K562 (cell line): ENCODE data around the gene TPCN1. TPM values are rescaled to one million over a fixed set of nuclear protein-coding genes. Genes with fewer than 3 reads are reported as not detected.
A peak's percentile ranks its signal among the peaks of the same experiment; 100 is the strongest.

Source experiments
- ATAC-seq: fragments of 200-7000 bp; cut with Tn5 transposase; 3 replicates; pipeline ENCODE4 v1.9.1; 2020; ENCODE audit warnings: moderate library complexity
- BruUV-seq: library from RNA; stranded (reverse); fragments of 400-500 nt; replicated peaks from 2 replicates; lab custom pipeline; 2021; lab: Mats Ljungman, UMichigan
- CTCF ChIA-PET: fragments of 300-600 bp; formaldehyde crosslinking; extraction: SDS; loops from one replicate; lab custom pipeline; 2021; ENCODE audit warnings: low intra/inter-chr PET ratio; lab: Yijun Ruan, JAX
- POLR2A ChIA-PET: fragments of 300-600, 350-650 bp; sonication (Branson Sonifier 250); formaldehyde crosslinking; extraction: SDS; loops from one replicate; lab custom pipeline; 2021; ENCODE audit warnings: antibody characterized with exemption, inconsistent platforms; lab: Yijun Ruan, JAX
- DNase-seq, 4 experiments: peaks; one replicate each; pipeline versions ENCODE4 v3.0.0 to v3.0.0-alpha.2; 2011 to 2018; ENCODE audit warnings: low spot score in 3 of 4, mixed read lengths in 3 of 4; ENCODE audit errors: extremely low read depth in 1 of 4
- FAIRE-seq: peaks from 2 replicates; lab custom pipeline; 2011; peaks lifted over from hg19 to GRCh38; lab: Jason Lieb, UNC
- H2AFZ ChIP-seq: 2 replicates; pipeline ENCODE4 v1.6.0; 2011; ENCODE audit warnings: low read depth, low read length, control low read depth, inconsistent platforms
- H3K27ac ChIP-seq: fragments of 200-600 bp; 3 replicates; pipeline ENCODE4 v1.8.0; 2011; ENCODE audit warnings: low read depth, mild to moderate bottlenecking, control low read depth, inconsistent platforms, low read length, moderate library complexity, mixed read lengths; ENCODE audit errors: extremely low read depth
- H3K27me3 ChIP-seq, 2 experiments: fragments of 300-600 bp in 1 of 2; 2 replicates in 1 of 2; 3 replicates in 1 of 2; pipeline versions ENCODE4 v1.6.0 to v1.8.0; 2011; ENCODE audit warnings: inconsistent platforms in 2 of 2, low read length in 2 of 2, mild to moderate bottlenecking in 1 of 2, mixed read lengths in 1 of 2, moderate library complexity in 1 of 2; ENCODE audit not compliant: control insufficient read depth in 2 of 2, insufficient read depth in 2 of 2
- H3K36me3 ChIP-seq: fragments of 300-600 bp; 3 replicates; pipeline ENCODE4 v1.8.0; 2011; ENCODE audit warnings: mild to moderate bottlenecking, low read length, inconsistent platforms; ENCODE audit not compliant: control insufficient read depth, insufficient read depth
- H3K4me1 ChIP-seq, 2 experiments: fragments of 200-600 bp in 1 of 2; replicated peaks in 1 of 2; 2 replicates in 1 of 2; 3 replicates in 1 of 2; pipeline versions ENCODE4 v1.5.1 to v1.8.0; 2011; ENCODE audit warnings: inconsistent platforms in 2 of 2, low read length in 2 of 2, mild to moderate bottlenecking in 1 of 2, mixed read lengths in 1 of 2, moderate library complexity in 1 of 2; ENCODE audit not compliant: control insufficient read depth in 2 of 2, insufficient read depth in 2 of 2
- H3K4me2 ChIP-seq: 2 replicates; pipeline ENCODE4 v1.6.1; 2011; ENCODE audit warnings: low read length, control low read depth, inconsistent platforms, mixed read lengths; ENCODE audit not compliant: insufficient read depth
- H3K4me3 ChIP-seq: fragments of 200-600 bp; sonication (generic), shearing (Covaris generic); 2 replicates; pipeline ENCODE4 v1.5.1; 2016; ENCODE audit warnings: control low read depth, inconsistent platforms
- H3K79me2 ChIP-seq: fragments of 200-600 bp; 3 replicates; pipeline ENCODE4 v1.8.0; 2011; ENCODE audit warnings: low read length, inconsistent platforms; ENCODE audit not compliant: control insufficient read depth, insufficient read depth
- H3K9ac ChIP-seq, 2 experiments: 2 replicates each; pipeline versions ENCODE4 v1.6.0 to v1.6.1; 2011; ENCODE audit warnings: low read depth in 2 of 2, low read length in 2 of 2, control low read depth in 1 of 2, inconsistent platforms in 1 of 2, mild to moderate bottlenecking in 1 of 2, mixed read lengths in 1 of 2; ENCODE audit not compliant: insufficient read depth in 1 of 2
- H3K9me1 ChIP-seq: one replicate; pipeline ENCODE4 v1.6.0; 2011; ENCODE audit warnings: inconsistent platforms, mild to moderate bottlenecking, low read length, moderate library complexity; ENCODE audit not compliant: control insufficient read depth, insufficient read depth
- H3K9me3 ChIP-seq: replicated peaks from 2 replicates; pipeline ENCODE4 v1.5.1; 2011; ENCODE audit warnings: low read depth, low read length, inconsistent platforms; ENCODE audit not compliant: control insufficient read depth, insufficient read depth
- H4K20me1 ChIP-seq: replicated peaks from 2 replicates; pipeline ENCODE4 v1.6.1; 2011; ENCODE audit warnings: low read length, inconsistent platforms, mixed read lengths; ENCODE audit not compliant: control insufficient read depth, insufficient read depth
- E2F4 ChIP-seq: sonication (generic); formaldehyde crosslinking; IDR thresholded peaks from 2 replicates; pipeline ENCODE4 v1.8.0; 2022; ENCODE audit warnings: mild to moderate bottlenecking, low read depth, missing genetic modification reagents
- NCOA1 ChIP-seq: fragments of 450-650 bp; IDR thresholded peaks from 2 replicates; pipeline ENCODE4 v1.6.1; 2016; ENCODE audit warnings: low read depth
- STAT6 ChIP-seq: sonication (generic); formaldehyde crosslinking; IDR thresholded peaks from 2 replicates; pipeline ENCODE4 v1.8.1; 2023; ENCODE audit warnings: mild to moderate bottlenecking, missing genetic modification reagents
- WGBS: fragments of 100-300 bp; shearing (Covaris generic); methylation state at CpG from one replicate; pipeline ENCODE4 v1.1.6; 2016; ENCODE audit warnings: low coverage, mixed read lengths; ENCODE audit not compliant: insufficient coverage; ENCODE audit errors: missing lambda C conversion rate; 5-methylcytosine and 5-hydroxymethylcytosine counted together
- in situ Hi-C: fragments of 300-500 bp; cut with MboI; formaldehyde crosslinking; loops from 4 replicates; pipeline ENCODE4 v1.15.0; 2018; ENCODE audit warnings: inconsistent platforms, mixed read lengths
- intact Hi-C: fragments of 100-400 bp; cut with micrococcal nuclease; formaldehyde crosslinking; loops from 2 replicates; pipeline ENCODE4 v1.14.2; 2022
- polyA plus RNA-seq, 8 experiments: library from polyadenylated mRNA; depleted of rRNA in 4 of 8; stranded (reverse) in 5 of 8; unstranded in 3 of 8; fragments of >200 nt; fragmentation: Nextera tagmentation in 2 of 8; fragmentation: Illumina TruSeq in 1 of 8; extraction: Ambion mirVana in 2 of 8; extraction: Trizol in 1 of 8; gene quantifications; 2 replicates each; pipeline versions ENCODE4 v1.2.1 to v1.2.3, GENCODE V29; 2011 to 2014; ENCODE audit warnings: inconsistent platforms in 1 of 8, missing spikeins in 1 of 8
- total RNA-seq, 7 experiments: library from RNA; depleted of rRNA in 6 of 7; stranded (reverse); fragments of >200 nt in 6 of 7; fragmentation: Illumina TruSeq in 2 of 7; extraction: Trizol in 2 of 7; gene quantifications; 2 replicates each; pipeline versions ENCODE4 v1.2.1 to v1.2.3, GENCODE V29; 2011 to 2021; ENCODE audit warnings: low replicate concordance in 1 of 7

Gene TPCN1
- total and polyA plus RNA-seq, 9 of the 15 experiments (the other 6 are each of a cell fraction or from before 2014, with no cell fraction given), result 0.80 to 23.8 (median 7.4) TPM

- CTCF ChIA-PET, result no interaction called here
- Histone ChIP-seq H2AFZ (no peak overlapping the region), H3K27me3 (no peaks in the 10 kb centered on the region), H3K9me3 (no peaks in the 10 kb centered on the region), H3K36me3 (peaks cover 16% of the 10 kb centered on the region; the same call in 1 of the 3 replicates), H3K4me1 (peaks cover 0 to 4% of the 10 kb centered on the region in 2 experiments; a peak in 3 of 5 replicates), H3K4me3 (no peak overlapping the region), H3K9ac (peak overlapping the region in 1 of 2 experiments; percentile 57; a peak in 2 of 4 replicates), H3K79me2 (no peaks in the 10 kb centered on the region), H4K20me1 (no peaks in the 10 kb centered on the region), H3K27ac (no peak overlapping the region), H3K9me1 (no peaks in the 10 kb centered on the region), H3K4me2 (no peak overlapping the region)
- in situ Hi-C loops, result no loop called here
- FAIRE-seq, result no peak
- intact Hi-C loops, result no loop called here
- no peak for ATAC-seq
- BruUV-seq, result no TSS peak
- POLR2A ChIA-PET, result interaction anchor here (0.8 kb wide), 2 partner anchors 11 to 28 kb away, joined by 3 to 6 read pairs; no protein-coding TSS in a partner anchor
- no peak for DNase-seq
- TF ChIP-seq NCOA1 (no peak), STAT6 (CRISPR knock-in tag) (no peak), E2F4 (CRISPR knock-in tag) (no peak)
- WGBS, result 84% methylated on average over 12 of the region's 12 CpGs
Observed at GRCh38 chr12:113260636-113261300, 39.5 kb downstream of the TPCN1 start.
